BE2C (cell line): ENCODE data around the gene HECW1.
"Not testable (repeated sequence)": the region's sequence is repeated elsewhere in the genome, so short reads cannot be mapped to it uniquely, and the experiment has no call there.

Source experiments
- DNase-seq: peaks from one replicate; pipeline ENCODE4 v3.0.0-alpha.2; 2020
- H3K27me3 ChIP-seq: fragments of 250-450 bp; sonication (Bioruptor Pico); 2 replicates; pipeline ENCODE4 v1.5.1; 2020; ENCODE audit warnings: mild to moderate bottlenecking
- H3K36me3 ChIP-seq: fragments of 250-450 bp; sonication (Bioruptor Pico); 2 replicates; pipeline ENCODE4 v1.5.1; 2020; ENCODE audit warnings: mild to moderate bottlenecking
- H3K4me1 ChIP-seq: fragments of 250-450 bp; sonication (Bioruptor Pico); 2 replicates; pipeline ENCODE4 v1.5.1; 2020
- H3K4me3 ChIP-seq: 2 replicates; pipeline ENCODE4 v1.5.1; 2011; ENCODE audit warnings: low read depth, low read length
- H3K9me3 ChIP-seq: fragments of 250-450 bp; sonication (Bioruptor Pico); 2 replicates; pipeline ENCODE4 v1.5.1; 2020
- CTCF ChIP-seq: IDR thresholded peaks from 2 replicates; pipeline ENCODE4 v1.5.1; 2012; ENCODE audit warnings: mild to moderate bottlenecking, low read depth, low read length

The HECW1 gene

GRCh38 chr7:43480581-43480980 is 368.1 kb downstream of the HECW1 start:
- no peaks in the 10 kb centered on the region for H3K9me3 ChIP-seq
- no peaks in the 10 kb centered on the region for H3K36me3 ChIP-seq
- no peak overlapping the region for H3K4me3 ChIP-seq
- no peak for DNase-seq
- TF ChIP-seq CTCF: no peak
- no peaks in the 10 kb centered on the region for H3K4me1 ChIP-seq
- H3K27me3 ChIP-seq: no peaks in the 10 kb centered on the region

- no peak overlapping the region for H3K4me3 ChIP-seq
- no peak for TF ChIP-seq CTCF
- H3K36me3 ChIP-seq: no peaks in the 10 kb centered on the region
- DNase-seq: no peak
- no peaks in the 10 kb centered on the region for H3K27me3 ChIP-seq
- no peaks in the 10 kb centered on the region for H3K9me3 ChIP-seq
- H3K4me1 ChIP-seq: no peaks in the 10 kb centered on the region
Observed at GRCh38 chr7:43481902-43482678, 369.6 kb downstream of the HECW1 start.

- no peaks in the 10 kb centered on the region for H3K27me3 ChIP-seq
- H3K36me3 ChIP-seq: no peaks in the 10 kb centered on the region
- H3K4me3 ChIP-seq: no peak overlapping the region
- H3K9me3 ChIP-seq: no peaks in the 10 kb centered on the region
- DNase-seq: no peak
- TF ChIP-seq CTCF: no peak
- no peaks in the 10 kb centered on the region for H3K4me1 ChIP-seq
Observed at GRCh38 chr7:43482679-43483252, 370.3 kb downstream of the HECW1 start.

- no peak for DNase-seq
- Histone ChIP-seq H3K27me3 (no peaks in the 10 kb centered on the region), H3K36me3 (no peaks in the 10 kb centered on the region), H3K4me1 (no peaks in the 10 kb centered on the region), H3K9me3 (no peaks in the 10 kb centered on the region), H3K4me3 (no peak overlapping the region)
- no peak for TF ChIP-seq CTCF
Observed at GRCh38 chr7:43484678-43485395, 372.4 kb downstream of the HECW1 start.

- Histone ChIP-seq H3K27me3 (no peaks in the 10 kb centered on the region), H3K4me3 (no peak overlapping the region), H3K4me1 (no peaks in the 10 kb centered on the region), H3K36me3 (no peaks in the 10 kb centered on the region), H3K9me3 (no peaks in the 10 kb centered on the region)
- no peak for DNase-seq
- TF ChIP-seq CTCF: no peak
Observed at GRCh38 chr7:43485580-43485979, 373.1 kb downstream of the HECW1 start.

GRCh38 chr7:43486008-43486407 is 373.6 kb downstream of the HECW1 start:
- not testable (repeated sequence) for H3K9me3 ChIP-seq, H3K4me1 ChIP-seq, DNase-seq, H3K36me3 ChIP-seq, H3K27me3 ChIP-seq, H3K4me3 ChIP-seq
